HS-5 (cell line): ENCODE results near the gene DNER.

Source experiments
- DNase-seq: peaks from one replicate; pipeline ENCODE4 v3.0.0-alpha.2; 2012; ENCODE audit warnings: low read depth

Gene DNER

DNA sequence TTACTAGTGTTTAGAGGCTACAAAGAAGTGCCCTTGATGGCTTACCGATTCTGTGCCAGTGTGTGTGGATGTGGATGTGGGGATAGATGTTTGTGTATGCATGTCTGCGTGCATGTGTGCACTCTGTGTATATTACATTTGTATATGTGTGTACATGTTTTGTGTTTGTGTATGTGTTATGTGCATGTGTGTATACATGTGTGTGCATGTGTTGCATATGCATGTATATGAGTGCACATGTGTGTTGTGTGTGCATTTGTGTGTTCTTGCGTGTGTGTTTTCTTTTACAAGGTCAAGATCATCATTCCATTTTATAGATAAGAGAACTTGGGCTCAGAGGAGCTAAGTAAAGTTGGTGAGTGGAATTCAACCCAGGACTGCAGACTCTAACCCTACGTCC, 226.1 kb downstream of the DNER start:
- no peak for DNase-seq

DNA sequence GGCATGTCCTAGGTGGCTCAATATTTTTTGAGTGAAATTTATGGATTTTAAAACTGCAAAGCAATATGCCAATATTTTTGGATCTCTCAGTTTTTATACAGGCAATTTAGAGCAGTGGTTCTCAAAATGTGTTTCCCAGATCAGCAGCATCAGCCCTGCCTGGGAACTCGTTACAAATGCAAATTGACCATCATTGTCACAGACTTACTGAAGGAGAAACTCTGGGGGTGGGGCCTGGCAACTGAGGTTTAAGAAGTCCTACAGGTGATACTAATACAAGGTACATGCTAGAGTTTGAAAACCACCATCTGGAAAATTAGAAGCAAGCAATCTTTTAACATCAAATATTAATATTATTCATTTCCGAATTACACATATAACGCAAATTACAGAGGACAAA, 227.7 kb downstream of the DNER start:
- no peak for DNase-seq

DNA sequence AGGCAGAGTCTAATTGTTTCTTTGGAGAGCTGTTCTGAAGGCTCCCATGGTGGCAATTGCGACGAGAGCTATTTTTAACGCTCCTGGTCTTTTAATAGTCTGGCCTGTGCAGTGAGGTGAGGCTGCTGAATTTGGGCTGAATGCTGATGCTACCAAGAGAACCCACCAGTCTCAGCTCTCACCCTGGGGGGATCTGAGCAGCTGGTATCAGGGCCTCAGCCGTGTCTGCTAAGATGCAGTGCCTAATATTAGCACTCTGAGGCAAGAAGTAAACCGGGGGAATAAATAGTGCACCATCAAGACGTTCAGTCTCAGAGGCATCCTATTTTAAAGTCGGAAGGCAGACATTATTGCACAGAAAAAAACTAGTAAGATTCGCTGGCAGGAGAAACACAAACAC, 228.5 kb downstream of the DNER start:
- DNase-seq = no peak

DNA sequence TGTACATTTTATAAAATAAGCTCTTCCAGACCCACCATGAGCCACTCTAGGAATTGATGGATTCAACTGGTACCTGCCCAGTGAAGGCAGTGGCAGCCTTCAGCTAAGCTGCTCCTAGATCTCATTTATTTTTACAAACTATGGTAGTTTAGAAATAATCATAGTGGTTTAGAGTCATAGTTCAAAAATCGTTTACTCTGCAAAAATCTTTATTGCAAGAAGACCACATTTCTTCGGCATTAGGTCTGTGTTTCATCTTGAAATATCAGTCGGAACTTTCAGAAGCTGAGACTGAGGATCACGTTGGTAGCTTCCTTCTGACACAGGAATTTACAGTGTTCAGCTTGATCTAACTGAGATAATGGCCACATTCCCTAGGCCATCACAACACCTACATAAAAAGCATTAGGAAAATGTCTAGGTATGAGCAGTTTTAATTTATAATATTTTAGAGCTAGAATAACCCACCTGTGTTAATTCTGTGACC, 237.0 kb downstream of the DNER start:
- no peak for DNase-seq

DNA sequence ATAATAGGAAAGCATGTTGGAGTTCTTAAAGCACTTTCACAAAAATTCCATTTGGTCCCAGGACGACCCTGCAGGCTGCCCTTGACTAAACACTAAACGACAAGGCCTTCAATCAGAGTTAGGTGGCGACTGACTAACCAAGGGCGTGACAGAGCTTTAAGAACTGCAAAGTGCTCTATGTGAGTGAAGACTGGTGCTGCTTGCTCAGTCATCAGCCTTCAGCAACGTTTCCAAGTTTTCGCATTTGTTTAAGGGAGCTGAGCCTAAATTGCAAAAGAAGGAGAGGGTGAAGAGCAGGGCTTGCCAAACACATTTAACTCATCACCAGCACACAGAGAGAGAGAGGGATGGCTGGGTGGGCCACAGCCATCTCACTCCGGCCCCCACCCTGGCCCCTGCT, 238.6 kb downstream of the DNER start:
- no peak for DNase-seq

DNA sequence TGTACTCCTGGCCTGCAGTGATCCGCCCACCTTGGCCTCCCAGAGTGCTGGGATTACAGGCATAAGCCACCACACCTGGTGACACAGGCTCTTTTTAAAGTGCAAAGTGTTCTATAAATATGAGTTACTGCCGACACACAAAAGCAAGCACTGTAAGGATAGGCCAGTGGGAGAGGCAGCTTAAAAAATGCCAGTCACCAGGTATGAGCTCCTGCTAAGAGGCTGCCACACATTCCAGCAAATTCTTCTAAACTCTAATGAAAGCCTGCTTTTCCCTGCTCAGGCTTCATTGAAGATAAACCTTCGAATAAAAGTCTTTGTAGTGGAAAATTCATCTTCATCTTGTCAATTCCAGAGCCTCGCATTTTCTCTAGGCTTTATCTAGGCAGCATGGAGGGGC, 240.2 kb downstream of the DNER start:
- no peak for DNase-seq

DNA sequence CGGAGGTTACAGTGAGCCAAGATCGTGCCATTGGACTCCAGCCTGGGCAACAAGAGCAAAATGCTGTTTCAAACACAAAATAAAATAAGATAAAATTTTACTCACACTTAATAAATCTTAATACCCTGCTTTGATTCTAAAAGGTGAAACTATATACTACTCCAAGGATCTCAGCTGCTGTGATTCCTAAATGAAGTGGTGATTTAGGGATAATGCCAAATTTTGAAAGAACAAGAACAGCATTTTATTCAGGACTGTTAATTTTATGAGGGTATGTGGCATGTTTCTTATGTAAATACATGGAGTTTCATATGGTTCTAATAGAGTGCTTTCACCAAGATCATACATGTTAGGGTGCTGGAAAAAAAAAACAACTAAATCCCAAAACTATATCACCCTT, 243.6 kb downstream of the DNER start:
- no peak for DNase-seq

DNA sequence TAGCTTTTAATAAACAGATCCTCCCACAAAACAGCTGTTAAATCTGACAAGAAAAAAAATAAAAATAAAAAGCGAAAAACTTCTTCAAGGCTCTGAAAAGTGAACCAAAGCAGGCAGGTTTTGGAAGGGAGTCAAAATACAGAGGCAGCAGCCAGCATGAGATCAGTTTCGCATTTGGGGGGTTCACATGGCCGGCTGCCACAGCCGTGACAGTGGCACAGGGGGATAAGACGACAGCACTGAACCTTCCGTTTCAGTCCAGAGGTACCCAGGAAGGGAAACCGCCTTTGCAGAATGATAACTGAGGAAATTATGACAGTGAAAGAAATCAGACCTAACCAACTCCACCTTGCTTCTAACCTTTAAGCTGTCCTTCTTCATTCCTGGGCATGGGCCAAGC, 246.6 kb downstream of the DNER start:
- no peak for DNase-seq

DNA sequence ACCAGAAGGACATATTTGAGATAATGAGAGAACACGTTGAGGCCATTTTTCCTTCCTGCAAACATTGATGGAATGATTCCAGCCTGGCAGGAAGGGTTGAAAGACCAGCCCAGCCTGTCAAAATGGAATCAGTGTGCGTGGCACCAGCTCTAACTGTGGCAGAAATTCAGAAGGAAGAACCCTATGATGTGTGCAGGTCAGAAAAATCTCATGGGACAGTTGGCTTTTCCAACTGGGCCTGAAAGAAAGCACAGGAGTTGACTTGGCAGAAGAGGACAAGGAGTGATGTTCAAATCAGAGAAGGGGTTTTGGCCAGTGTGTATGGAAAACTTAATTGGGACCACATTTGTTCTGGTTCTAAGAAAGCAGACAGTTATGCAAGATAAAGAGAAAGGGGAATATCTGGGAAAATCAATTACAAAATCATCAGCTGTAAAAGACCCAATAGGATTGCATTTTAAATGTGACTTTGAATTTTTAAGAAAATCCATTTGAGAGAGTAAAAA, 250.5 kb downstream of the DNER start:
- DNase-seq = no peak

DNA sequence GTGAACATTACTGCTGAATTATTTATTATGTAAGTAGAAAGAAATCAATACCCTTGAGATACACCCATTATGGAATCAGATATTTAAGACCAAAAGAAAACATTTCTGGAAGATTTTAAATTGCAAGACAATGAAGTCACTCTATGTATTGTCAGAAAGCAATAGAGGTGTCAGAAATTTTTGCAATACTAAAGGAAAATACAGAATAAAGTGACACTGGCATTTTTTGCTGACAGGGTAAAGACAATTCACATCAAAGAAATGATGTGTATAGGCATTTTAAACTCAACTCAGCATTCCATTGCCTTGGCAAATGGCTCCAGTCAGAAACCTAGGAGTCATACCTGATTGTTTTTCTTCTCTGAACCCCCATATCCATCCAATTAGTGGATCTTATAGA, 252.2 kb downstream of the DNER start:
- no peak for DNase-seq

DNA sequence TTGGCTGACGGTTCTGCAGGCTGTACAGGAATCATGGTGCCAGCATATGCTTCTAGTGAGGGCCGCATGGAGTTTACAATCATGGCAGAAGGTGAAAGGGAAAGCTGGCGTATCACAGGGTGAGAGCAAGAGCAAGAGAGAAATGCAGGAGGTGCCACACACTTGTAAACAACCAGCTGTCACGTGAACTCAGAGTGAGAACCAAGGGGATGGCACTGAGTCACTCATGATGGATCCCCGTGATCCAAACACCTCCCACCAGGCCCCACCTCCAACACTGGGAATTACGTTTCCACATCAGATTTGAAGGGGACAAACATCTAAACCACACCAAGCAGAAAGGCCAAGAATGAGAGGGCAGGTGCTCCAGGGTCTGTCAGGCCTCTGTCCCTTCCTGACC, 258.3 kb downstream of the DNER start:
- no peak for DNase-seq

DNA sequence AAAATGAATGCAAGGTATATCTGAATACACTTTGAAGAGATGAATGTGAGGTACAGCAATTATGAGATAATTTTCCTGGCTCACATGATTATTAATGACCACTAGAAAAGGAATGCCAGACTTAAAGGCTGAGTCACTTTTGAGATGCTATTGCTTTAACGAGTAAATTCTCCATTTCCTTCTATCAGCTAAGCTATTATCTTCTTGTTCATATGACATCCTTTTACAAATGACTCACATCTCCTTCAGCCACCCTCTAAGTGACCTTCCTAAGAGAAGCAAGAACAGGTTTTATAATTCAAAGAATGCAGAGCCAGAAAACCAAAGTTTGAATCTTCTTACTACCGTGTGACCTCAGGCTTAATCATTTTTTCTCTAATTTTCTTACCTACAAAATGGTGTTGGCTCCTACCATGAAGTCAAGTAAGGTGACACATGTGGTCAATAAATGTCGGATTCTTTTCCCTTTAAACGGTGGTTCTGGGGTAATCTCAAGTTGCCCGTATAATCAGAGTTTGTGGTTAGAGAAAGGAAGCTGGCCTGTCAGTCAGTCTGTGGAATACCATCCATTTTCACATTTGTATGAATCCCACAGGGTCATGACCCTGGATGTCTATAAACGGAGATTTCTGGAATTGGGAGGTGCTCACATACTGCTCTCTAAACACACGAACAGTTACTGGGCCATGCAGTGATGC, 259.3 kb downstream of the DNER start:
- DNase-seq = peak; percentile 91

DNA sequence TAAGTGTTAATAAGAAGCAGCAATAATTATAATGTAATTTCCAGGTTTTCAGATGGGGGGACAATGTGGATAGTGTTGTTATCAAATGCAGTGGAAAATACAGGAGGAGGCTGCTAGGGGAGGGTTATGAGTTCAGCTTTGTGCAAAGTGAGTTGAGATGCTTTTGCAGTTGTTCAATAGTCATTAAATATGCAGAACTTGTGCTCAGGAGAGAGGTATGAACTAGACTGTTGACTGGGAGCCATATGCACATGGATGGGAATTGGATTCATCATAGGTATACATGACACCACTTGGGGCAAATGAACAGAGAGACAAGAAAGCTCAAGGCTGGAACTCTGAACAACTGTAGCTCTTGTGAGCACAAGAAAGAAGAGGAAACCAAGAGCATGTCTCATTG, 261.1 kb downstream of the DNER start:
- no peak for DNase-seq

DNA sequence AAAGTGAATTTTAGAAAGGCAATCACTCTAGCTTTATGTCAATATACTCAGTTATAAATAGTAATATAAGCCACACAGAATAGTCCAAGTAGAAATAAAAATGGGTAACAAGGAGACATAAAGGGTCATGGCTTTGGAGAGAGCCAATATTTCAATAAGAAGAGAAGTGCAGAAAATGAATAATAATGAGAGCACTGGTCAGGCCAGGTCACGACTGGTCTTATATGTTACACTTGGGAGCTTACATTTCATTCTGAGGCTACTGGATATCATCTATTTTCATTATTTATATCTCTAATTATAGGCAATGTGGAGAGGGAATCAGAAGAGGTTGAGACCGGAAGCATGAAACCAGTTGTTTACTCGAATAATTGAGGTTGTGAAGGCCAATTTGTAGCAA, 262.5 kb downstream of the DNER start:
- no peak for DNase-seq

DNA sequence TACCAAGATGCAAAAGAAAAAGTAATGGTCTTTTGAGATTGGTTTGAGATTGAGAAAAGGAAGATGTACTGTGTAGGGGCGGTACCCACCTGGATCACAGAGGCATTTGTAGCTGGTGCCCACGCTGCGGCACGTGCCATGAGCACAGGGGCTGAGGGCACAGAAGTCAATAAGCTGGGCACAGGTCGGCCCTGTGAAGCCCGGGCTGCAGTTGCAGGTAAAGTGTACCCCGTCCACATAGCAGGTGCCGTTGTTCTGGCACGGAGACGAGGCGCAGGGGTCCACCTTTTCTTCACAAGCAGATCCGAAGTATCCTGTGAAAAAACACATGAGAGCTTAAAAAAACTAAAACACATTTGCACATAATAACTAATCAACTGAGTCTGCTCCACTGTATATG, 267.1 kb downstream of the DNER start:
- no peak for DNase-seq

DNA sequence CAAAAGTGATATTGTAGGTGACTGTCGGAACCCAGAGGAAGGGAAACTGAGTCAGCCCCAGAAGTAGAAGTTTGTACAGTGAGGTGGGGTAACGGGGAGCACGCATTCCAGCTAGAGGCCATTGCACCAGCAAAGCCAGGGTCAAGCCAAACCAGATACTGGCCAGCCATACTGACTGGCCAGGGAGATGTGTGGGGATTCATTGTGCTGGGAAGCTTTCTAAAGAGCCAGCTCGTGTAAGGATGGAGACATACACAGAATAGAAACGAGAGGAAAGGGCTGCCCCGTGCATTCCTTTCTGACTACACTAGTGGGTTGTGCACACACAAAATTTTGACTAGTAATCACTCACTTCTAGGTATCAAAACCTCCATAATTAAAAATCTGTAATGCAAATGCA, 268.0 kb downstream of the DNER start:
- DNase-seq = no peak

DNA sequence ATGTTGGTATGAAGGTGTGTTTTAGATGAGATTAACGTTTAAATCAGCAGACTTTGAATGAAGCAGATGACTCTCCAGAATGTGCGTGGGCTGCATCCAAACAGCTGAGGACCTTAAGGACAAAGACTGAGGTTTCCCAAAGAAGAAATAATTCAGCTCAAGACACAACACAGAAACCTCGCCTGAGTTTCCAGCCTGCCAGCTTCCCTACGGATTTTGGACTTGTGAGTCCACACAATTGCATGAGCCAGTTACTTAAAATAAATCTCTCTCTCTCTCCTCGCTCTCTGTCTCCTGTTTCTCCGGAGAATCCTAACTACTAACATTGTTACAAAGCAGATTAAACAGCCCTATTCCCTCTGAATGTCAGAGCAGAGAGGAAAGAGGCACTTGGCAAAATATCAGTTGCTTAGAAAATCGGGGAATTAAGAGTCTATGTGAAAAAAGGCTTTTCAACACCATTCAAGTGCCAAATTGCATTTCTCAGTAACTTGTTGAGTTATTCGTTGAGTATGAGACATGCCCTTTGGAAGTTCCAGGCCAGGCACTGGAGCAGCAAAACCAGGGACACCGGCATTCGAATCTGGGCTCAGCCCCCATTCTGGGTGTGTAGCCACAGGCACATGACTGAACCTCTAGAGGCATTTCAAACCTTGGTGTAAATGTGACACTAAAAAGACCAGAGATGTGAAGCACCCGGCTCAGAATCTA, 268.7 kb downstream of the DNER start:
- peak; percentile 18 for DNase-seq

DNA sequence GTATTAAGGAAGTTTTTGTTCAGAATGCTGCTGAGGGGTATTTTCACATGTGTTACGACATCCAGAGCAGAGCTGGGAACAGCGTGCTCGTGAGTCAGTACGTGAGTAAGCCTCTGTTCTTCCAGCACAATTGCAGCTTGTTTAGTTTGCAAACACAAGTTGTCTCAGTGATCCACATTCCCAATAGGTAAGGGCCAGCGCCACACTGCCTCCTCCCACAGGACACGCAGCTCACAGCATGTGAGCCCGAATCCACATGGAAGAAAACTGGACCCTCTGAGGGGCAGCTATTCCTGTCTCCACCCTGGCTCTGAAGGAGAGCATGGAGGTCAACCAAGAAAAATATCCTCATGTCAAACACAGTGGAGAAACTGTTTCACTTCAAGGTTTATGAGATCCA, 269.3 kb downstream of the DNER start:
- DNase-seq = peak; percentile 88

DNA sequence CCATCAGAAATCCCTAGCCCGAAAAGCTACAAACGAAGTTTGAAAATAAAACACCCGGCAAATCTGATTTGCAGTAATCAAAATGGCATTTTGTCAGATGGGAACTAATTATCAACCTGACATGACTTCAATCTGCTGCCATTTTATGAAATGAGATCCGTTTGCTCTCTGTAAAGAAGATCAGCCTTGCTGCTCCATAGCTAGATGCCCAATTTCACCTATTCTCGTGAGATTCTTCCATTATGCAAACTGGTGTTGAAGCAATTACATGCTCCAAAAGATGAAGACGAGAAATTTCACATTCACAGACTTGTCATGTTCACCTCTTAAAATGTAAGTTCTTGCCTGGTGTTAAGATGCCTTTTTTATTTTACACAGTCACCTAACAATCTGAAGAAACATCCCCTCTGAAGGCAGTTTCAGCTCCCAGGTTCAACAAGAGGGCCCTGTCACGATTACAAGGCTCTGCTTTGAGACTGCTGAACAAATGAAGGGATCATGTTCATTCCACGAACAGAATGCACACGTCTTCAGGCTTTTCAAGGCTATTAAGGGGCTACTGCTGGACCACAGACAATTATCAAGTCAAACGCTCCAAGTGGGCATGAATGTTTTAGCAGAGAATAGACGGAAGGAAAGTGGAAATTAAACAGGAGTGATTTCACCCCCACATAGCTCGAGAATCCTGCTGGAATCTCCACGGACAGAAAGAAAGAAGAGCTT, 270.6 kb downstream of the DNER start:
- DNase-seq = no peak

DNA sequence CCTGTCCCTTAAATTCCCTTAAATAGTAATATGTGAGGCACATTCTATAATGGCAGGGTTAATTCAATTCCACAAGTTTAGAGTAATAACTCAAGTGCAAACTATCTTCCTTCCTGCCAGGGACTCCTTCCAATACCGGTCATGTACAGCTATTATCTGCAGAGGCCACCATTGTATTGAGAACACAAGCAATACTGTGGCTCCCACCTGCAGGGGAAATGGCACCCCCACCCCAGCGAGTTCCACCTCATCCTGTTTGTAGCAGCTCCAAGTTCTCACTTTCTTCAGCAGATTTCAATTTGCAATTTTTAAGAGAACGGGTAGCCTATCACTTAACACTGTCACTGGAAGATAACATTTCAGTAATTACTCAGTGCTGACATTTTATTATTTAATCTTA, 271.2 kb downstream of the DNER start:
- no peak for DNase-seq

DNA sequence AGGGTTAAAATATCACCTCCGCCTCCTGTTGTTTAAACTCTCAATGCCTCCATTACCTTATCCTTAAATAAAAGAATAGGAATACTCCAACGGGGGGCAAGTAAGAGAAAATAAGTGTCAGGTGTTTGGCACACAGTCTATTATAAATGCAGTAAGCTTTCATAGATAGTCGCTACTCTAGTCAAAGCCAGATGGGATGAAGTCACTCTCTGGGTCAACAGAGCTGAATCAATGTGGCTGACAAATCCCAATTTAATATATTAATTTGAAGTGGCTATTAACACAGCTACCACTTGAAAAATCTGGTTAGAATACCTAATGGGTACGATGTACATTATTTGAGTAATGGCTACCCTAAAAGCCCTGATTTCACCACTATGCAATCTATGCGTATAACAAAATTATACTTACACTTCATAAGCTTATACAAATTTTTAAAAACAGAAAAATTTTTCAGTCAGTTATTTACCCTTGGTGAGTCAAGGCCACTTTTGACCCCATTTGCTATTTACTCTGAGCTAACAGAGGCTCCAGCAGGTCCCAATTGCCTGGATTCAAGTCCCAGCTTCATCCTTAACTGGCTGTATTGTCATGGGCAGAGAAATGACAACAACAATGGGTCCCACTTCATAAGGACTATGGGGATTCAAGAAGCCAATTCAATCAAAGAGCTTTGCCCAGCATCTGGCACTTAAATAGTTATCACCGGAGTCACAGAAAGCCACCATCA, 275.8 kb downstream of the DNER start:
- no peak for DNase-seq

DNA sequence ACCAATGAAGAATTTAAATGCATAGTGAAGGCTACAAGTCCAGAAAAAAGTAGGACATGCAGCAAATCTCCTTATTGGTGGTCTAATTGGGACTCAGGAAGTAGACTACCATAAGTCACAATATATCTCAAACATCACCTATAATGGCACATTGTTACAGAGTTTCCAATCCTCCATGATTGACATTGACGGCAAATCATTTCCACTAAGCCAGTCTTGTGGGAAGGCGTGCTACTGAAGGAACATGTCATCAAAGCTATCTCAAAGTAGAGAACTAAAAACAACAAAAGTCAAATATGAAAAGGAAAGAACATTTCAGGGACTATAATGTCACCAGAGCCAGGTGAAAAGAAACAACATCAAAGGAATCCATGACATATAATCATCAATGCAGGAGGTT, 276.9 kb downstream of the DNER start:
- no peak for DNase-seq
